DND-41 (cell line): ENCODE data around the gene NAXD.

Experiments
- CTCF ChIP-seq: IDR thresholded peaks from 2 replicates; pipeline ENCODE4 v1.5.1; 2012; ENCODE audit warnings: borderline replicate concordance, low read length, moderate library complexity, mild to moderate bottlenecking; ENCODE audit not compliant: poor library complexity, severe bottlenecking; ENCODE audit errors: extremely low read depth
- EZH2 ChIP-seq: IDR thresholded peaks from 3 replicates; pipeline ENCODE4 v1.6.1; 2012; ENCODE audit warnings: borderline replicate concordance, low read depth, mild to moderate bottlenecking, moderate library complexity, low read length, inconsistent platforms; ENCODE audit not compliant: severe bottlenecking

- TF ChIP-seq CTCF (no peak), EZH2 (no peak)
Observed at GRCh38 chr13:110618780-110619179, 3.4 kb downstream of the NAXD start.
